ENCODE results near the gene INSIG2. TPM values are rescaled to one million over a fixed set of nuclear protein-coding genes. Genes with fewer than 3 reads are reported as not detected.
A peak's percentile ranks its signal among the peaks of the same experiment; 100 is the strongest.

Gene INSIG2
- total RNA-seq, 1 donor from 2014 or later = 32.2 TPM

DNA sequence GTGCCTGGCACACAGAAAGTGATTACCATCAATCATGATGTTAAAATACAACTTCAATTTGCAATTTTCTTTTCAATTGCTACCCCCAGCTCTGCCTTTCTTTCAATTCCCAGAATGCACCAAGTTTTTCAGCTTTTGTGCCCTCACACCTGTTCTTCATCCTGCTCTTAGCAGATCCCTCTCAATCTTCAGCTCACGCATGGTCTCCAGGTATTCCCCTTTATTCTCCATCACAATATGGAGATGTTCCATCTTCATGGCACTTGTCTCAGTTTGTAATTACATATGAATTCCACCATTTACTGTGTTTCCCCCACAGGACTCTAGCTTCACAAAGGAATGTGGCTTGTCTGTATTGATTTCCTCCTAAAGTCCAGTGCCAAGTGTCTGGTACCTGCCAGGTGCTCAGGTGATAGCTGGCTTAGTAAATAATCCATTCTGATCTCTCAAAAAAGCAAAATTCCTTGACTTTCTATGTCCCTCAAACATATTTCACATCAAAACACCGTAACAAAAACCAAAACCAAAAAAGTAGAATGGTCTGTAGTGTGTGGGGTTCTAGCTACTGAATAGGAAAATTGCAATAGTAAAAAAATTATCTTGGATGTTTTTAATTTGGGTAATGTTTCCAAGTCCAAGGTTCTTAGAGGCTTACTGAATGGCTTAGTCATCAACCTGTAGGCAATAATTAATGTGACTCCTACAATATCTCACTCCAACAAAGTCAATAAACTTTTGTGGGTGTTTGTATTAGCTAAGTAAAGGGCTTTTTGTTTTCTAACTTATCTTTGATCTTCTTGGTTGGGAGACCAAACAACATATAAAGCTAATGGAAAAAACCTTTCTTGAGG is 2.9 kb upstream of the INSIG2 start:
- H3K79me2 ChIP-seq (ENCODE audit: low read depth) = peaks cover 20% of the 10 kb centered on the region
- H3K9ac ChIP-seq = no peak overlapping the region
- H3K27me3 ChIP-seq = no peaks in the 10 kb centered on the region
- no peak for DNase-seq (ENCODE audit: low spot score)
- H3K4me1 Mint-ChIP-seq = peaks cover 8% of the 10 kb centered on the region
- H3K4me1 ChIP-seq = peaks cover 8% of the 10 kb centered on the region
- no peak overlapping the region for H3K4me3 Mint-ChIP-seq
- TF ChIP-seq, protein P1, sequence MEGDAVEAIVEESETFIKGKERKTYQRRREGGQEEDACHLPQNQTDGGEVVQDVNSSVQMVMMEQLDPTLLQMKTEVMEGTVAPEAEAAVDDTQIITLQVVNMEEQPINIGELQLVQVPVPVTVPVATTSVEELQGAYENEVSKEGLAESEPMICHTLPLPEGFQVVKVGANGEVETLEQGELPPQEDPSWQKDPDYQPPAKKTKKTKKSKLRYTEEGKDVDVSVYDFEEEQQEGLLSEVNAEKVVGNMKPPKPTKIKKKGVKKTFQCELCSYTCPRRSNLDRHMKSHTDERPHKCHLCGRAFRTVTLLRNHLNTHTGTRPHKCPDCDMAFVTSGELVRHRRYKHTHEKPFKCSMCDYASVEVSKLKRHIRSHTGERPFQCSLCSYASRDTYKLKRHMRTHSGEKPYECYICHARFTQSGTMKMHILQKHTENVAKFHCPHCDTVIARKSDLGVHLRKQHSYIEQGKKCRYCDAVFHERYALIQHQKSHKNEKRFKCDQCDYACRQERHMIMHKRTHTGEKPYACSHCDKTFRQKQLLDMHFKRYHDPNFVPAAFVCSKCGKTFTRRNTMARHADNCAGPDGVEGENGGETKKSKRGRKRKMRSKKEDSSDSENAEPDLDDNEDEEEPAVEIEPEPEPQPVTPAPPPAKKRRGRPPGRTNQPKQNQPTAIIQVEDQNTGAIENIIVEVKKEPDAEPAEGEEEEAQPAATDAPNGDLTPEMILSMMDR (IDR thresholded peaks at IDR 0.05) = no peak
- TF ChIP-seq EZH2phosphoT487 (IDR thresholded peaks at IDR 0.05) (no peak), EZH2 (IDR thresholded peaks at IDR 0.05) (no peak)
- no peaks in the 10 kb centered on the region for H3K9me3 ChIP-seq (ENCODE audit: low read depth)
- no peaks in the 10 kb centered on the region for H3K36me3 ChIP-seq
- H3K4me3 ChIP-seq = no peak overlapping the region
- no peak overlapping the region for H3K27ac ChIP-seq
- no peaks in the 10 kb centered on the region for H3F3A ChIP-seq (ENCODE audit: low read depth)
- peaks cover 3% of the 10 kb centered on the region for H3K27me3 Mint-ChIP-seq (ENCODE audit: insufficient read depth, low read depth)
- H3K36me3 Mint-ChIP-seq = no peaks in the 10 kb centered on the region
- peaks cover 6% of the 10 kb centered on the region for H4K20me1 ChIP-seq (ENCODE audit: low read depth)
- H3K9me3 Mint-ChIP-seq = no peaks in the 10 kb centered on the region
- H3K4me2 ChIP-seq = no peak overlapping the region
- H3K27ac Mint-ChIP-seq = no peak overlapping the region
- no peak overlapping the region for H2AFZ ChIP-seq (replicated peaks)

GRCh38 chr2:118086024-118086633 is 2.1 kb upstream of the INSIG2 start:
- TF ChIP-seq EZH2 (IDR thresholded peaks at IDR 0.05) = no peak
- no peak for TF ChIP-seq EZH2phosphoT487 (IDR thresholded peaks at IDR 0.05)
- TF ChIP-seq, protein P1 (IDR thresholded peaks at IDR 0.05) = no peak
- Histone ChIP-seq H2AFZ (replicated peaks) (no peak overlapping the region), H3K4me2 (no peak overlapping the region)

DNA sequence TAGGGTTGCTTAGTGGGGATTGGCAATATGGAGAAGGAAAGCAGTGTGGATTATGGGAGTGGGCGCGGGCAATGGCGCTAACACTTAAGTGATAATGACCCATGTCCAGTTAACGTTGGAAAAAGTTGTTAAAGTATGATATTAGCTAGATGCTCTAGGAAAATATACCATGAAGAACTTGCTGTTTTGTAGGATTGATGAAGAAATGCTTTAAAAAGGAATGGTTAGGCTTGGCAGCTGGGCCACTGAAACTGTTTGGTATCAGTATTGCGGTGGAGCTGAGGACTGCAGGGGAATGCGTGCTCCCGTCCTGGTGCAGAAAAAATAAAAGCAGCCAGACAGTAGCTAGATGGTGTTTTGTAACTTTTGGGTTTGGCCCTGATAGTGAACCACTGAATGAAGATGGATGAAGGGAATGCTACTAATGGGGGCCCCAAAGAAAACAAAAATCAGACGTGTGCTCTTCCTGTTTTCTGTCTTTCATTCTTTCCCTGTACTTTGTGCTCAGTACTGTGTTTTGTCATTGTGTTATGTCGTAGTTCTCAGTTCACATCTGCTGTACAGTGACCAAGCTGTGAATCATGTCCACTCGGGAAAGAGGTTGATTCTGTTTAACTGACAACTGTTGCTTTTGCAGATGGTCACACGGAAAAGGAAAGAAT is 999 bp downstream of the INSIG2 start:
- Histone ChIP-seq H2AFZ (replicated peaks) (peak overlapping the region; percentile 55), H3K4me3 (peak overlapping the region; percentile 96), H3K9me3 (ENCODE audit: low read depth) (no peaks in the 10 kb centered on the region), H4K20me1 (ENCODE audit: low read depth) (peaks cover 25% of the 10 kb centered on the region), H3K27me3 (no peaks in the 10 kb centered on the region), H3K36me3 (no peaks in the 10 kb centered on the region), H3F3A (ENCODE audit: low read depth) (no peaks in the 10 kb centered on the region), H3K27ac (no peak overlapping the region), H3K4me2 (peak overlapping the region; percentile 95), H3K9ac (peak overlapping the region; percentile 74), H3K79me2 (ENCODE audit: low read depth) (peaks cover 47% of the 10 kb centered on the region), H3K4me1 (peaks cover 19% of the 10 kb centered on the region)
- peak overlapping the region; percentile 94 for H3K4me3 Mint-ChIP-seq
- H3K27ac Mint-ChIP-seq = no peak overlapping the region
- H3K27me3 Mint-ChIP-seq (ENCODE audit: insufficient read depth, low read depth) = peaks cover 3% of the 10 kb centered on the region
- peaks cover 5% of the 10 kb centered on the region for H3K36me3 Mint-ChIP-seq
- peaks cover 14% of the 10 kb centered on the region for H3K4me1 Mint-ChIP-seq
- TF ChIP-seq, protein P1 (IDR thresholded peaks at IDR 0.05) = peak; percentile 36
- no peak for TF ChIP-seq EZH2 (IDR thresholded peaks at IDR 0.05)
- no peaks in the 10 kb centered on the region for H3K9me3 Mint-ChIP-seq
- peak; percentile 37 for DNase-seq (ENCODE audit: low spot score)

More at GRCh38 chr2:118086024-118086633, 2.1 kb upstream of the INSIG2 start:
- H3F3A ChIP-seq (ENCODE audit: low read depth) = no peaks in the 10 kb centered on the region
- H3K27ac Mint-ChIP-seq = no peak overlapping the region
- no peak for DNase-seq (ENCODE audit: low spot score)
- no peaks in the 10 kb centered on the region for H3K36me3 ChIP-seq
- peaks cover 27% of the 10 kb centered on the region for H3K79me2 ChIP-seq (ENCODE audit: low read depth)
- no peaks in the 10 kb centered on the region for H3K9me3 ChIP-seq (ENCODE audit: low read depth)
- H3K9me3 Mint-ChIP-seq = no peaks in the 10 kb centered on the region
- H3K27me3 Mint-ChIP-seq (ENCODE audit: insufficient read depth, low read depth) = peaks cover 3% of the 10 kb centered on the region
- no peaks in the 10 kb centered on the region for H3K36me3 Mint-ChIP-seq
- H3K27me3 ChIP-seq = no peaks in the 10 kb centered on the region
- peaks cover 11% of the 10 kb centered on the region for H3K4me1 Mint-ChIP-seq
- no peak overlapping the region for H3K4me3 Mint-ChIP-seq
- no peak overlapping the region for H3K4me3 ChIP-seq
- H4K20me1 ChIP-seq (ENCODE audit: low read depth) = peaks cover 13% of the 10 kb centered on the region
- peaks cover 15% of the 10 kb centered on the region for H3K4me1 ChIP-seq
- no peak overlapping the region for H3K27ac ChIP-seq
- H3K9ac ChIP-seq = no peak overlapping the region

All from neural progenitor cell (in vitro differentiated cells).